Trophoblast cell (in vitro differentiated cells and primary cell): ENCODE results near the gene NUP210.

Experiments used
- DNase-seq, 2 donors: peaks; one replicate each; pipeline ENCODE4 v3.0.0-alpha.2; 2016
- H2AFZ ChIP-seq: 2 replicates; pipeline ENCODE4 v1.6.1; 2013; ENCODE audit warnings: low read length, moderate library complexity, mild to moderate bottlenecking; ENCODE audit not compliant: insufficient read depth, poor library complexity
- H2AK5ac ChIP-seq: 2 replicates; pipeline ENCODE4 v1.6.1; 2013; ENCODE audit warnings: mild to moderate bottlenecking, low read length
- H2BK120ac ChIP-seq: 2 replicates; pipeline ENCODE4 v1.6.1; 2013; ENCODE audit warnings: low read length, mild to moderate bottlenecking, moderate library complexity; ENCODE audit not compliant: insufficient read depth, poor library complexity
- H2BK12ac ChIP-seq: 2 replicates; pipeline ENCODE4 v1.6.1; 2013; ENCODE audit warnings: mild to moderate bottlenecking, low read length, moderate library complexity
- H2BK5ac ChIP-seq: 2 replicates; pipeline ENCODE4 v1.6.1; 2013; ENCODE audit warnings: low read length, low read depth, moderate library complexity, mild to moderate bottlenecking; ENCODE audit not compliant: poor library complexity
- H3K14ac ChIP-seq: 2 replicates; pipeline ENCODE4 v1.6.1; 2013; ENCODE audit warnings: mild to moderate bottlenecking, low read length
- H3K18ac ChIP-seq: 2 replicates; pipeline ENCODE4 v1.6.1; 2013; ENCODE audit warnings: mild to moderate bottlenecking, low read length
- H3K23ac ChIP-seq: 2 replicates; pipeline ENCODE4 v1.6.1; 2013; ENCODE audit warnings: low read length
- H3K27ac ChIP-seq: 2 replicates; pipeline ENCODE4 v1.5.1; 2013; ENCODE audit warnings: low read depth, mild to moderate bottlenecking, inconsistent platforms, low read length, moderate library complexity
- H3K27me3 ChIP-seq: 2 replicates; pipeline ENCODE4 v1.6.1; 2013; ENCODE audit warnings: inconsistent platforms, mild to moderate bottlenecking, low read length, moderate library complexity; ENCODE audit not compliant: insufficient read depth
- H3K36me3 ChIP-seq, 2 experiments: 1 replicate in 1 of 2; 2 replicates in 1 of 2; pipeline ENCODE4 v1.6.1; 2013; ENCODE audit warnings: low read length in 2 of 2, mild to moderate bottlenecking in 2 of 2, moderate library complexity in 1 of 2; ENCODE audit not compliant: insufficient read depth in 2 of 2, control insufficient read depth in 1 of 2
- H3K4ac ChIP-seq: 2 replicates; pipeline ENCODE4 v1.6.1; 2013; ENCODE audit warnings: low read depth, mild to moderate bottlenecking, low read length, moderate library complexity
- H3K4me1 ChIP-seq, 2 experiments: 1 replicate in 1 of 2; 2 replicates in 1 of 2; pipeline ENCODE4 v1.6.1; 2013; ENCODE audit warnings: low read length in 2 of 2, mild to moderate bottlenecking in 2 of 2, moderate library complexity in 1 of 2; ENCODE audit not compliant: insufficient read depth in 2 of 2, control insufficient read depth in 1 of 2
- H3K4me2 ChIP-seq: 2 replicates; pipeline ENCODE4 v1.6.1; 2013; ENCODE audit warnings: inconsistent platforms, mild to moderate bottlenecking, low read length, moderate library complexity
- H3K4me3 ChIP-seq: 2 replicates; pipeline ENCODE4 v1.5.1; 2013; ENCODE audit warnings: mild to moderate bottlenecking, low read depth, low read length, inconsistent platforms
- H3K79me1 ChIP-seq: one replicate; pipeline ENCODE4 v1.6.1; 2013; ENCODE audit warnings: low read length
- H3K79me2 ChIP-seq: 2 replicates; pipeline ENCODE4 v1.6.1; 2013; ENCODE audit warnings: low read length, mild to moderate bottlenecking; ENCODE audit not compliant: control insufficient read depth, insufficient read depth, poor library complexity
- H3K9ac ChIP-seq: 2 replicates; pipeline ENCODE4 v1.6.1; 2013; ENCODE audit warnings: mild to moderate bottlenecking, low read length
- H3K9me3 ChIP-seq: 2 replicates; pipeline ENCODE4 v1.6.1; 2013; ENCODE audit warnings: low read depth, mild to moderate bottlenecking, control low read depth, inconsistent platforms, low read length; ENCODE audit not compliant: insufficient read depth
- H4K12ac ChIP-seq: 2 replicates; pipeline ENCODE4 v1.6.1; 2013; ENCODE audit warnings: low read depth, mild to moderate bottlenecking, low read length, moderate library complexity
- H4K8ac ChIP-seq: 2 replicates; pipeline ENCODE4 v1.6.1; 2013; ENCODE audit warnings: low read depth, mild to moderate bottlenecking, low read length, moderate library complexity
- H4K91ac ChIP-seq: one replicate; pipeline ENCODE4 v1.6.1; 2013; ENCODE audit warnings: low read depth, mild to moderate bottlenecking, low read length, moderate library complexity
- WGBS: extraction: QIAGEN DNeasy Blood & Tissue Kit; methylation state at CpG from one replicate; pipeline ENCODE4 v1.1.7; 2013; ENCODE audit warnings: missing lambda C conversion rate; ENCODE audit not compliant: insufficient read length, insufficient coverage; ENCODE audit errors: extremely low coverage; 5-methylcytosine and 5-hydroxymethylcytosine counted together

The NUP210 gene

GRCh38 chr3:13343601-13344000 is 76.5 kb downstream of the NUP210 start:
- Histone ChIP-seq H2BK12ac (no peak overlapping the region), H3K4ac (no peak overlapping the region), H2BK5ac (no peak overlapping the region), H4K91ac (no peak overlapping the region), H2AK5ac (no peak overlapping the region), H2AFZ (no peak overlapping the region), H3K9ac (no peak overlapping the region), H3K4me1 (peaks cover 2% of the 10 kb centered on the region in 2 experiments), H3K4me2 (no peak overlapping the region), H3K79me1 (no peaks in the 10 kb centered on the region), H3K27me3 (no peaks in the 10 kb centered on the region), H3K36me3 (no peaks in the 10 kb centered on the region), H3K9me3 (no peaks in the 10 kb centered on the region), H3K23ac (no peak overlapping the region), H2BK120ac (no peak overlapping the region), H3K14ac (no peak overlapping the region), H3K4me3 (no peak overlapping the region), H4K8ac (no peak overlapping the region), H4K12ac (no peak overlapping the region), H3K27ac (no peak overlapping the region), H3K79me2 (no peaks in the 10 kb centered on the region), H3K18ac (no peak overlapping the region)
- WGBS = no CpG with 5 or more reads among the region's 6 CpGs
- DNase-seq = no peak

GRCh38 chr3:13341229-13341905 is 78.8 kb downstream of the NUP210 start:
- Histone ChIP-seq H4K8ac (no peak overlapping the region), H3K23ac (no peak overlapping the region), H3K4me3 (no peak overlapping the region), H3K9ac (no peak overlapping the region), H4K12ac (no peak overlapping the region), H3K14ac (no peak overlapping the region), H2BK5ac (no peak overlapping the region), H2BK120ac (no peak overlapping the region), H2BK12ac (no peak overlapping the region), H3K27me3 (no peaks in the 10 kb centered on the region), H2AFZ (no peak overlapping the region), H3K79me1 (no peaks in the 10 kb centered on the region), H3K4me2 (no peak overlapping the region), H2AK5ac (no peak overlapping the region), H4K91ac (no peak overlapping the region), H3K18ac (no peak overlapping the region), H3K27ac (no peak overlapping the region), H3K4ac (no peak overlapping the region), H3K4me1 (peaks cover 2 to 3% of the 10 kb centered on the region in 2 experiments), H3K36me3 (no peaks in the 10 kb centered on the region), H3K9me3 (no peaks in the 10 kb centered on the region), H3K79me2 (no peaks in the 10 kb centered on the region)
- no peak for DNase-seq
- WGBS = no CpG with 5 or more reads among the region's 7 CpGs

- H3K9me3 ChIP-seq = no peaks in the 10 kb centered on the region
- no peaks in the 10 kb centered on the region for H3K36me3 ChIP-seq
- no peak overlapping the region for H3K18ac ChIP-seq
- no CpG with 5 or more reads among the region's 20 CpGs for WGBS
- H3K27ac ChIP-seq = no peak overlapping the region
- no peak overlapping the region for H2BK5ac ChIP-seq
- peaks cover 0 to 3% of the 10 kb centered on the region in 2 experiments for H3K4me1 ChIP-seq
- no peak overlapping the region for H2AK5ac ChIP-seq
- no peak overlapping the region for H2AFZ ChIP-seq
- no peaks in the 10 kb centered on the region for H3K27me3 ChIP-seq
- no peak overlapping the region for H4K8ac ChIP-seq
- no peak overlapping the region for H3K14ac ChIP-seq
- H3K4ac ChIP-seq = no peak overlapping the region
- H3K79me1 ChIP-seq = no peaks in the 10 kb centered on the region
- H4K12ac ChIP-seq = no peak overlapping the region
- no peak overlapping the region for H3K4me3 ChIP-seq
- H3K79me2 ChIP-seq = no peaks in the 10 kb centered on the region
- H3K9ac ChIP-seq = no peak overlapping the region
- DNase-seq = no peak
- no peak overlapping the region for H3K4me2 ChIP-seq
- no peak overlapping the region for H4K91ac ChIP-seq
- no peak overlapping the region for H2BK12ac ChIP-seq
- H2BK120ac ChIP-seq = no peak overlapping the region
- H3K23ac ChIP-seq = no peak overlapping the region
Observed at GRCh38 chr3:13339833-13340232, 80.3 kb downstream of the NUP210 start.

GRCh38 chr3:13338996-13339395 is 81.1 kb downstream of the NUP210 start:
- H3K4ac ChIP-seq = no peak overlapping the region
- H3K79me2 ChIP-seq = no peaks in the 10 kb centered on the region
- H3K4me1 ChIP-seq = peaks cover 0 to 3% of the 10 kb centered on the region in 2 experiments
- no peak overlapping the region for H2BK120ac ChIP-seq
- H4K12ac ChIP-seq = no peak overlapping the region
- H3K4me3 ChIP-seq = no peak overlapping the region
- H4K8ac ChIP-seq = no peak overlapping the region
- H3K79me1 ChIP-seq = no peaks in the 10 kb centered on the region
- H3K27me3 ChIP-seq = no peaks in the 10 kb centered on the region
- no peak overlapping the region for H3K9ac ChIP-seq
- no peak overlapping the region for H3K14ac ChIP-seq
- H3K23ac ChIP-seq = no peak overlapping the region
- H3K18ac ChIP-seq = no peak overlapping the region
- no CpG with 5 or more reads among the region's 5 CpGs for WGBS
- no peak overlapping the region for H2AFZ ChIP-seq
- no peak overlapping the region for H3K4me2 ChIP-seq
- H2AK5ac ChIP-seq = no peak overlapping the region
- no peaks in the 10 kb centered on the region for H3K36me3 ChIP-seq
- H4K91ac ChIP-seq = no peak overlapping the region
- no peak overlapping the region for H2BK12ac ChIP-seq
- no peak overlapping the region for H3K27ac ChIP-seq
- no peak overlapping the region for H2BK5ac ChIP-seq
- no peak for DNase-seq
- H3K9me3 ChIP-seq = no peaks in the 10 kb centered on the region
